ENCODE measurements around the gene ZNF157.

Gene ZNF157

GRCh38 chrX:47446971-47447370 lies 76.6 kb downstream of the ZNF157 start:
- no peak for DNase-seq (ENCODE audit: low read depth)

- DNase-seq (ENCODE audit: low read depth), result no peak
These were observed 77.2 kb downstream of the ZNF157 start for GRCh38 chrX:47447607-47448006.

- DNase-seq (ENCODE audit: low read depth), result no peak
These were observed 77.9 kb downstream of the ZNF157 start for GRCh38 chrX:47448165-47448806.

GRCh38 chrX:47452112-47452511 lies 81.7 kb downstream of the ZNF157 start:
- DNase-seq (ENCODE audit: low read depth), result no peak

GRCh38 chrX:47456080-47456479 lies 85.7 kb downstream of the ZNF157 start:
- DNase-seq (ENCODE audit: low read depth), result no peak

- DNase-seq (ENCODE audit: low read depth), result no peak
These were observed 88.2 kb downstream of the ZNF157 start for GRCh38 chrX:47458528-47458927.

- no peak for DNase-seq (ENCODE audit: low read depth)
These were observed 90.2 kb downstream of the ZNF157 start for GRCh38 chrX:47460561-47460960.

Data from fibroblast of gingiva (primary cell).